ENCODE results near the gene MRPL52. TPM values are rescaled to one million over a fixed set of nuclear protein-coding genes. Genes with fewer than 3 reads are reported as not detected.

The MRPL52 gene
- total and polyA plus RNA-seq, 2 of the 13 experiments (the other 11 are each of a cell fraction or from before 2014, with no cell fraction given): 118 to 329 TPM

DNA sequence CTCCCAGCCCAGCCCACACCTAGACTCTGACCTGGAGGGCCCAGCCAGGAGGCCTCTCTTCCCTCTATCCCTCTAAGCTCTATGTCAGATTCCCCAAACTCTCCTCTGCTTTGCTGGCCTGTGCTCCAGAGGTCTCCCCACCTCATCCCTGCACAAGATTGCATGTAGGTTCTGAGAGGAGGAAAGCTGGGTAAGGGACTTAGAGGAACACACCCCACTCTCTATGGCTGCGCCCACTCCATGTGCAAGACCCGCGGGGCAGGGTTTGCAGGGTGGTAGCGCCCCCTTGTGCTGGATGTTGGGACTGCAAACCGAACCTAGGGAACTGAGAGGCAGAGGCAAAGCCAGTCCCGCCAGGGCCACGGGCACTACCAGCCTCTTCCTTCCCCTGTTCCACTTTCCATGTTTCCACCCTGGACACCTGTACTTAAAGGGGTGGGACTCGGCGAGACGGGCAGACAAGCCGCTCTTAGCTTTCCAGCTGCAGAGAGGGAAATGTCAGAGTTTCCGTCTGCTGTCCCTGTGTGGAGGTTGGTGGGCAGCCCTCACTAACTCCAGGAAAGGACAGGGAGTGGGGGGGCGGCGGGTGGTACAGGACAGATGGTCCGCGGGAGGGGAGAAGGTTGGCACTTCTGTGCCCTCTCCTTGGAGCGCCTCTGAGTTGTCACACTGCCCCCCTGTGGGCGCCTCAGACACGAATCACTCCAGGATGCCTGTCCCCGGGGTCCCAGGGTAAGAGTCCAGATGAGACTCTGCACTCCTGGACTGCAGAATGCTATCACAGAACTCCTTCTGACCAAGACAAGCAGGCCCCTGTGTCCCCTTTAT, 23.5 kb downstream of the MRPL52 start (continued):
- TF ChIP-seq, protein P1, sequence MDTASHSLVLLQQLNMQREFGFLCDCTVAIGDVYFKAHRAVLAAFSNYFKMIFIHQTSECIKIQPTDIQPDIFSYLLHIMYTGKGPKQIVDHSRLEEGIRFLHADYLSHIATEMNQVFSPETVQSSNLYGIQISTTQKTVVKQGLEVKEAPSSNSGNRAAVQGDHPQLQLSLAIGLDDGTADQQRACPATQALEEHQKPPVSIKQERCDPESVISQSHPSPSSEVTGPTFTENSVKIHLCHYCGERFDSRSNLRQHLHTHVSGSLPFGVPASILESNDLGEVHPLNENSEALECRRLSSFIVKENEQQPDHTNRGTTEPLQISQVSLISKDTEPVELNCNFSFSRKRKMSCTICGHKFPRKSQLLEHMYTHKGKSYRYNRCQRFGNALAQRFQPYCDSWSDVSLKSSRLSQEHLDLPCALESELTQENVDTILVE (CRISPR knock-in tag; IDR thresholded peaks at IDR 0.05): peak; percentile 80; the same call in 1 of the 2 replicates
- TF ChIP-seq CBX2 (IDR thresholded peaks at IDR 0.05; ENCODE audit: low read depth, low read length) (no peak), CBX2 (CRISPR knock-in tag; IDR thresholded peaks at IDR 0.05; ENCODE audit: low read depth) (no peak; the same call in 1 of the 2 replicates), ZNF782 (CRISPR knock-in tag; IDR thresholded peaks at IDR 0.05; ENCODE audit: borderline replicate concordance) (peak; percentile 97), ZNF614 (CRISPR knock-in tag; IDR thresholded peaks at IDR 0.05; ENCODE audit: borderline replicate concordance) (peak; percentile 86), ZNF558 (CRISPR knock-in tag; IDR thresholded peaks at IDR 0.05; ENCODE audit: borderline replicate concordance) (peak; percentile 73; the same call in 1 of the 2 replicates), ZNF337 (CRISPR knock-in tag; IDR thresholded peaks at IDR 0.05; ENCODE audit: borderline replicate concordance, low read depth) (peak; percentile 93; the same call in 1 of the 2 replicates), LCORL (IDR thresholded peaks at IDR 0.05) (no peak), LCORL (CRISPR knock-in tag; IDR thresholded peaks at IDR 0.05) (peak; percentile 97), GATA4 (IDR thresholded peaks at IDR 0.05; ENCODE audit: borderline replicate concordance, low read depth) (peak; percentile 55; the same call in 1 of the 2 replicates), DR1 (CRISPR knock-in tag; IDR thresholded peaks at IDR 0.05) (no peak), ZNF367 (CRISPR knock-in tag; IDR thresholded peaks at IDR 0.05; ENCODE audit: borderline replicate concordance) (no peak), ZNF326 (CRISPR knock-in tag; IDR thresholded peaks at IDR 0.05; ENCODE audit: borderline replicate concordance) (no peak)
- TF ChIP-seq, protein P2, sequence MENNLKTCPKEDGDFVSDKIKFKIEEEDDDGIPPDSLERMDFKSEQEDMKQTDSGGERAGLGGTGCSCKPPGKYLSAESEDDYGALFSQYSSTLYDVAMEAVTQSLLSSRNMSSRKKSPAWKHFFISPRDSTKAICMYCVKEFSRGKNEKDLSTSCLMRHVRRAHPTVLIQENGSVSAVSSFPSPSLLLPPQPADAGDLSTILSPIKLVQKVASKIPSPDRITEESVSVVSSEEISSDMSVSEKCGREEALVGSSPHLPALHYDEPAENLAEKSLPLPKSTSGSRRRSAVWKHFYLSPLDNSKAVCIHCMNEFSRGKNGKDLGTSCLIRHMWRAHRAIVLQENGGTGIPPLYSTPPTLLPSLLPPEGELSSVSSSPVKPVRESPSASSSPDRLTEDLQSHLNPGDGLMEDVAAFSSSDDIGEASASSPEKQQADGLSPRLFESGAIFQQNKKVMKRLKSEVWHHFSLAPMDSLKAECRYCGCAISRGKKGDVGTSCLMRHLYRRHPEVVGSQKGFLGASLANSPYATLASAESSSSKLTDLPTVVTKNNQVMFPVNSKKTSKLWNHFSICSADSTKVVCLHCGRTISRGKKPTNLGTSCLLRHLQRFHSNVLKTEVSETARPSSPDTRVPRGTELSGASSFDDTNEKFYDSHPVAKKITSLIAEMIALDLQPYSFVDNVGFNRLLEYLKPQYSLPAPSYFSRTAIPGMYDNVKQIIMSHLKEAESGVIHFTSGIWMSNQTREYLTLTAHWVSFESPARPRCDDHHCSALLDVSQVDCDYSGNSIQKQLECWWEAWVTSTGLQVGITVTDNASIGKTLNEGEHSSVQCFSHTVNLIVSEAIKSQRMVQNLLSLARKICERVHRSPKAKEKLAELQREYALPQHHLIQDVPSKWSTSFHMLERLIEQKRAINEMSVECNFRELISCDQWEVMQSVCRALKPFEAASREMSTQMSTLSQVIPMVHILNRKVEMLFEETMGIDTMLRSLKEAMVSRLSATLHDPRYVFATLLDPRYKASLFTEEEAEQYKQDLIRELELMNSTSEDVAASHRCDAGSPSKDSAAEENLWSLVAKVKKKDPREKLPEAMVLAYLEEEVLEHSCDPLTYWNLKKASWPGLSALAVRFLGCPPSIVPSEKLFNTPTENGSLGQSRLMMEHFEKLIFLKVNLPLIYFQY (CRISPR knock-in tag; IDR thresholded peaks at IDR 0.05; ENCODE audit: borderline replicate concordance): peak; percentile 89
- TF ChIP-seq, protein P3, sequence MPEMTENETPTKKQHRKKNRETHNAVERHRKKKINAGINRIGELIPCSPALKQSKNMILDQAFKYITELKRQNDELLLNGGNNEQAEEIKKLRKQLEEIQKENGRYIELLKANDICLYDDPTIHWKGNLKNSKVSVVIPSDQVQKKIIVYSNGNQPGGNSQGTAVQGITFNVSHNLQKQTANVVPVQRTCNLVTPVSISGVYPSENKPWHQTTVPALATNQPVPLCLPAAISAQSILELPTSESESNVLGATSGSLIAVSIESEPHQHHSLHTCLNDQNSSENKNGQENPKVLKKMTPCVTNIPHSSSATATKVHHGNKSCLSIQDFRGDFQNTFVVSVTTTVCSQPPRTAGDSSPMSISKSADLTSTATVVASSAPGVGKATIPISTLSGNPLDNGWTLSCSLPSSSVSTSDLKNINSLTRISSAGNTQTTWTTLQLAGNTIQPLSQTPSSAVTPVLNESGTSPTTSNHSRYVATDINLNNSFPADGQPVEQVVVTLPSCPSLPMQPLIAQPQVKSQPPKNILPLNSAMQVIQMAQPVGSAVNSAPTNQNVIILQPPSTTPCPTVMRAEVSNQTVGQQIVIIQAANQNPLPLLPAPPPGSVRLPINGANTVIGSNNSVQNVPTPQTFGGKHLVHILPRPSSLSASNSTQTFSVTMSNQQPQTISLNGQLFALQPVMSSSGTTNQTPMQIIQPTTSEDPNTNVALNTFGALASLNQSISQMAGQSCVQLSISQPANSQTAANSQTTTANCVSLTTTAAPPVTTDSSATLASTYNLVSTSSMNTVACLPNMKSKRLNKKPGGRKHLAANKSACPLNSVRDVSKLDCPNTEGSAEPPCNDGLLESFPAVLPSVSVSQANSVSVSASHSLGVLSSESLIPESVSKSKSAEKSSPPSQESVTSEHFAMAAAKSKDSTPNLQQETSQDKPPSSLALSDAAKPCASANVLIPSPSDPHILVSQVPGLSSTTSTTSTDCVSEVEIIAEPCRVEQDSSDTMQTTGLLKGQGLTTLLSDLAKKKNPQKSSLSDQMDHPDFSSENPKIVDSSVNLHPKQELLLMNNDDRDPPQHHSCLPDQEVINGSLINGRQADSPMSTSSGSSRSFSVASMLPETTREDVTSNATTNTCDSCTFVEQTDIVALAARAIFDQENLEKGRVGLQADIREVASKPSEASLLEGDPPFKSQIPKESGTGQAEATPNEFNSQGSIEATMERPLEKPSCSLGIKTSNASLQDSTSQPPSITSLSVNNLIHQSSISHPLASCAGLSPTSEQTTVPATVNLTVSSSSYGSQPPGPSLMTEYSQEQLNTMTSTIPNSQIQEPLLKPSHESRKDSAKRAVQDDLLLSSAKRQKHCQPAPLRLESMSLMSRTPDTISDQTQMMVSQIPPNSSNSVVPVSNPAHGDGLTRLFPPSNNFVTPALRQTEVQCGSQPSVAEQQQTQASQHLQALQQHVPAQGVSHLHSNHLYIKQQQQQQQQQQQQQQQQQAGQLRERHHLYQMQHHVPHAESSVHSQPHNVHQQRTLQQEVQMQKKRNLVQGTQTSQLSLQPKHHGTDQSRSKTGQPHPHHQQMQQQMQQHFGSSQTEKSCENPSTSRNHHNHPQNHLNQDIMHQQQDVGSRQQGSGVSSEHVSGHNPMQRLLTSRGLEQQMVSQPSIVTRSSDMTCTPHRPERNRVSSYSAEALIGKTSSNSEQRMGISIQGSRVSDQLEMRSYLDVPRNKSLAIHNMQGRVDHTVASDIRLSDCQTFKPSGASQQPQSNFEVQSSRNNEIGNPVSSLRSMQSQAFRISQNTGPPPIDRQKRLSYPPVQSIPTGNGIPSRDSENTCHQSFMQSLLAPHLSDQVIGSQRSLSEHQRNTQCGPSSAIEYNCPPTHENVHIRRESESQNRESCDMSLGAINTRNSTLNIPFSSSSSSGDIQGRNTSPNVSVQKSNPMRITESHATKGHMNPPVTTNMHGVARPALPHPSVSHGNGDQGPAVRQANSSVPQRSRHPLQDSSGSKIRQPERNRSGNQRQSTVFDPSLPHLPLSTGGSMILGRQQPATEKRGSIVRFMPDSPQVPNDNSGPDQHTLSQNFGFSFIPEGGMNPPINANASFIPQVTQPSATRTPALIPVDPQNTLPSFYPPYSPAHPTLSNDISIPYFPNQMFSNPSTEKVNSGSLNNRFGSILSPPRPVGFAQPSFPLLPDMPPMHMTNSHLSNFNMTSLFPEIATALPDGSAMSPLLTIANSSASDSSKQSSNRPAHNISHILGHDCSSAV (CRISPR knock-in tag; IDR thresholded peaks at IDR 0.05; ENCODE audit: borderline replicate concordance): 0 out of 2 replicates have a peak, but pooled peaks have one; percentile 83

All from HepG2 (cell line).